Measurements from ENCODE around the gene IER2. TPM values are rescaled to one million over a fixed set of nuclear protein-coding genes. Genes with fewer than 3 reads are reported as not detected.
A peak's percentile ranks its signal among the peaks of the same experiment; 100 is the strongest.

Gene IER2
- total RNA-seq, 2 experiments from 2014 or later = 64.3 to 79.5 TPM

GRCh38 chr19:13155472-13156359 lies 5.5 kb downstream of the IER2 start:
- intact Hi-C loops (cut with micrococcal nuclease; ENCODE audit: unreplicated experiment) = loop anchor here (1.0 to 2.0 kb wide), 3 partner anchors 12 to 53 kb away; no protein-coding TSS in a partner anchor
- Histone ChIP-seq H4K20me1 (ENCODE audit: insufficient read depth, low read length) (0 out of 2 replicates have a peak, but pooled peaks cover 5% of the 10 kb centered on the region), H3K79me2 (ENCODE audit: insufficient read depth, low read depth, low read length) (peaks cover 51% of the 10 kb centered on the region), H3K9me2 (ENCODE audit: insufficient read depth, low read length) (no peaks in the 10 kb centered on the region), H3K4me3 (ENCODE audit: low read depth, low read length, poor library complexity, severe bottlenecking) (peak overlapping the region; percentile 97), H3K27ac (ENCODE audit: low read depth, low read length, poor library complexity, severe bottlenecking) (peak overlapping the region; percentile 100), H3K4me1 (ENCODE audit: insufficient read depth, low read length, poor library complexity, severe bottlenecking) (peaks cover 53% of the 10 kb centered on the region), H2AFZ (ENCODE audit: low read length) (no peak overlapping the region), H3K9me3 (ENCODE audit: low read length) (no peaks in the 10 kb centered on the region), H3K36me3 (ENCODE audit: insufficient read depth, low read length) (peaks cover 23% of the 10 kb centered on the region), H3K4me2 (ENCODE audit: low read length) (peak overlapping the region; percentile 96)
- no TSS peak for BruUV-seq (replicated peaks)
- ChIA-PET CTCF (ENCODE audit: unreplicated experiment) (no interaction called here), POLR2A (interaction anchor here (0.6 to 0.7 kb wide), 3 partner anchors 54 to 265 kb away, joined by 3 to 6 read pairs (median 3); no protein-coding TSS in a partner anchor)
- TF ChIP-seq CTCF (conservative IDR thresholded peaks at IDR 0.05; ENCODE audit: low read length) (no peak), EZH2phosphoT487 (IDR thresholded peaks at IDR 0.05; ENCODE audit: borderline replicate concordance, low read depth, low read length) (no peak)
- DNase-seq (ENCODE audit: low spot score) = peak; percentile 91

GRCh38 chr19:13159713-13160112 lies 9.5 kb downstream of the IER2 start:
- H3K9me3 ChIP-seq (ENCODE audit: low read length) = no peaks in the 10 kb centered on the region
- 0 out of 2 replicates have a peak, but pooled peaks have one; percentile 20 for TF ChIP-seq CTCF (conservative IDR thresholded peaks at IDR 0.05; ENCODE audit: low read length)
- TF ChIP-seq EZH2phosphoT487 (IDR thresholded peaks at IDR 0.05; ENCODE audit: borderline replicate concordance, low read depth, low read length) = no peak
- no peak for DNase-seq (ENCODE audit: low spot score)
- BruUV-seq (replicated peaks) = no TSS peak
- peak overlapping the region; percentile 95 for H3K27ac ChIP-seq (ENCODE audit: low read depth, low read length, poor library complexity, severe bottlenecking)
- H3K4me3 ChIP-seq (ENCODE audit: low read depth, low read length, poor library complexity, severe bottlenecking) = no peak overlapping the region
- H3K79me2 ChIP-seq (ENCODE audit: insufficient read depth, low read depth, low read length) = peaks cover 33% of the 10 kb centered on the region; the same call in 1 of the 2 replicates
- no peak overlapping the region for H2AFZ ChIP-seq (ENCODE audit: low read length)
- peaks cover 93% of the 10 kb centered on the region for H3K4me1 ChIP-seq (ENCODE audit: insufficient read depth, low read length, poor library complexity, severe bottlenecking)
- ChIA-PET POLR2A (interaction anchor here (2.8 kb wide), 1 partner anchor 10 kb away, joined by 7 read pairs; no protein-coding TSS in a partner anchor), CTCF (ENCODE audit: unreplicated experiment) (no interaction called here)
- no peaks in the 10 kb centered on the region for H4K20me1 ChIP-seq (ENCODE audit: insufficient read depth, low read length)
- intact Hi-C loops (cut with micrococcal nuclease; ENCODE audit: unreplicated experiment) = loop anchor here (10.0 kb wide), 1 partner anchor 675 kb away; no protein-coding TSS in a partner anchor
- H3K36me3 ChIP-seq (ENCODE audit: insufficient read depth, low read length) = peaks cover 6% of the 10 kb centered on the region
- no peaks in the 10 kb centered on the region for H3K9me2 ChIP-seq (ENCODE audit: insufficient read depth, low read length)
- peak overlapping the region; percentile 39 for H3K4me2 ChIP-seq (ENCODE audit: low read length)
